PC-3 (cell line): ENCODE measurements around the gene TGFB1I1.

Experiments used
- CTCF ChIP-seq: fragments of 300-600 bp; sonication (generic); conservative IDR thresholded peaks from 2 replicates; pipeline ENCODE4 v1.5.1; 2017; ENCODE audit warnings: antibody characterized with exemption, low read depth, mild to moderate bottlenecking, low read length
- EZH2 ChIP-seq: fragments of 300-600 bp; sonication (generic); IDR thresholded peaks from one replicate; pipeline ENCODE4 v1.6.1; 2017; ENCODE audit warnings: antibody characterized with exemption, mild to moderate bottlenecking, low read length; ENCODE audit not compliant: unreplicated experiment

GRCh38 chr16:31459687-31460581, 12.0 kb upstream of the TGFB1I1 start:
- TF ChIP-seq CTCF (no peak), EZH2 (no peak)
